ENCODE data around the gene PHOSPHO2. TPM values are rescaled to one million over a fixed set of nuclear protein-coding genes. Genes with fewer than 3 reads are reported as not detected.
A peak's percentile ranks its signal among the peaks of the same experiment; 100 is the strongest.

The PHOSPHO2 gene
- total RNA-seq, 3 donors from 2014 or later (not counting 1 experiment from before 2014, with no cell fraction given), result 3.6 to 9.5 (median 5.8) TPM

DNA sequence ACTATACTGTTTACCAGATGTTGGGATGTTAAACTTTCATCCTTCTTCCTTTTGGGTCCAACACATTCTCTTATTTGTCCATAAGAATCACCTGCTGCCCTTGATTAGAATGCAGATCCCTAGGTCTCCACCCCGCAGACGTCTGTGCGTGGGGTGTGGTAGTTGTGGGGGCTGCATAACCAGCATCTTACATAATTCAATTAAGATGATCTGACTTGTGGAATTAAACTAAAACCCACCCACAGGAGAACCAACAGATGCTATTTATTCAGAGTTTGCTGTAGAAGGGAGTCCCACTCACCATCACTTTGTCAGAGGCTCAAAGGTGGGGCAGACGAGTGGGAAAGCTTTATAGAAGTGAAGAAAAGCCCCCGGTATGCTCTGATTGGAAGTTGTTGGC lies 37.8 kb downstream of the PHOSPHO2 start:
- Histone ChIP-seq H3K4me3 (ENCODE audit: low read length) (no peak overlapping the region), H3K4me1 (ENCODE audit: control insufficient read depth, insufficient read depth, low read length) (peaks cover 17% of the 10 kb centered on the region), H3K27ac (ENCODE audit: low read length) (no peak overlapping the region), H3K27me3 (ENCODE audit: control insufficient read depth, insufficient read depth, low read length) (peaks cover 5% of the 10 kb centered on the region), H3K36me3 (ENCODE audit: control insufficient read depth, insufficient read depth, low read length) (no peaks in the 10 kb centered on the region), H3K9me3 (ENCODE audit: control insufficient read depth, insufficient read depth, low read length) (no peaks in the 10 kb centered on the region)
- WGBS (ENCODE audit: insufficient coverage), result 78% methylated on average over 2 of the region's 5 CpGs
- Mint-ChIP-seq H3K27ac (peak overlapping the region in 1 of 2 donors; percentile 41), H3K27me3 (ENCODE audit: low read depth in 2 of 2) (peaks cover 7 to 29% of the 10 kb centered on the region in 2 donors), H3K36me3 (no peaks in the 10 kb centered on the region), H3K9me3 (no peaks in the 10 kb centered on the region), H3K4me3 (peak overlapping the region; percentile 91), H3K4me1 (peaks cover 8 to 24% of the 10 kb centered on the region in 2 donors)
- DNase-seq, result no peak
- intact Hi-C loops (cut with micrococcal nuclease), result loop anchor here (5.0 kb wide), 1 partner anchor 40 kb away; the partner anchor contains the start of genes CFAP210 and PHOSPHO2
- no peak for ATAC-seq
- TF ChIP-seq, protein P1, sequence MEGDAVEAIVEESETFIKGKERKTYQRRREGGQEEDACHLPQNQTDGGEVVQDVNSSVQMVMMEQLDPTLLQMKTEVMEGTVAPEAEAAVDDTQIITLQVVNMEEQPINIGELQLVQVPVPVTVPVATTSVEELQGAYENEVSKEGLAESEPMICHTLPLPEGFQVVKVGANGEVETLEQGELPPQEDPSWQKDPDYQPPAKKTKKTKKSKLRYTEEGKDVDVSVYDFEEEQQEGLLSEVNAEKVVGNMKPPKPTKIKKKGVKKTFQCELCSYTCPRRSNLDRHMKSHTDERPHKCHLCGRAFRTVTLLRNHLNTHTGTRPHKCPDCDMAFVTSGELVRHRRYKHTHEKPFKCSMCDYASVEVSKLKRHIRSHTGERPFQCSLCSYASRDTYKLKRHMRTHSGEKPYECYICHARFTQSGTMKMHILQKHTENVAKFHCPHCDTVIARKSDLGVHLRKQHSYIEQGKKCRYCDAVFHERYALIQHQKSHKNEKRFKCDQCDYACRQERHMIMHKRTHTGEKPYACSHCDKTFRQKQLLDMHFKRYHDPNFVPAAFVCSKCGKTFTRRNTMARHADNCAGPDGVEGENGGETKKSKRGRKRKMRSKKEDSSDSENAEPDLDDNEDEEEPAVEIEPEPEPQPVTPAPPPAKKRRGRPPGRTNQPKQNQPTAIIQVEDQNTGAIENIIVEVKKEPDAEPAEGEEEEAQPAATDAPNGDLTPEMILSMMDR (IDR thresholded peaks at IDR 0.05), result no peak

DNA sequence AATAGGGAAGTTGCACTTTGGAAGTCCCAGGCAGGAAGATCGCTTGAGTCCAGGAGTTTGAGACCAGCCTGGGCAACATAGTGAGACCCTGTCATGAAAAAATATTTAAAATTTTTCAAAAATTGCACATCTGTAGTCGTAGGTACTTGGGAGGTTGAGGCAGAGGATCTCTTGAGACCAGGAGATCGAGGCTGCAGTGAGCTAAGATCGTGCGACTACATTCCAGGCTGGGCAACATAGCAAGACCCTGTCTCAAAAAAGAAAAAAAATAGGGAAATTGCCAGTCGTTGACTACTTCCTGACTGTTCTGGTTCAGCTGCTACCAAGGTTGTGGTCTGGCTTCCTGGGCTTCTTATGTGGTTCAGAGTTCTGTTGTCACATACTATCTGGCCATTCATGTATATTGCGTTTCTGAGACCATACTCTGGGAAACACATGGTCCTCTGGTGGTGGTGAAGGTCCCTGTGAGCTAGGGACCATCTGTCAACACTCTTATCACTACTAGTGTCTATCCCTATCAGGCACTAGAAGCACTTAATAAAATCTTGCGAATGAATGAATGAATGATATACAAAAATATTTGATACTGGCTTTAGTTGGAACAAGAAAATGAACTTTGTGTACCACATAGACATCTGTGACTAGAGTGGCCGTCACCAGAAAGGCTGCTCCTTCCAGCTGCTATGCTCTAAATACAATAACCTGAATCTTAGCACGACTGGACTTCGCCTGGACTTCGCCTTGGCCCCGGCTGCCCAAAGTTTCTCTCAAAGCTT lies 38.5 kb downstream of the PHOSPHO2 start:
- H3K36me3 Mint-ChIP-seq, result no peaks in the 10 kb centered on the region
- peak overlapping the region; percentile 12 for H3K4me3 ChIP-seq (ENCODE audit: low read length)
- no peak overlapping the region for H3K27ac ChIP-seq (ENCODE audit: low read length)
- H3K27me3 ChIP-seq (ENCODE audit: control insufficient read depth, insufficient read depth, low read length), result peaks cover 5% of the 10 kb centered on the region
- TF ChIP-seq, protein P1 (IDR thresholded peaks at IDR 0.05), result no peak
- ATAC-seq, result peak in 1 of 3 donors; percentile 15
- H3K27me3 Mint-ChIP-seq (ENCODE audit: low read depth in 2 of 2), result peaks cover 7 to 29% of the 10 kb centered on the region in 2 donors
- H3K9me3 ChIP-seq (ENCODE audit: control insufficient read depth, insufficient read depth, low read length), result no peaks in the 10 kb centered on the region
- 52% methylated on average over 13 of the region's 13 CpGs for WGBS (ENCODE audit: insufficient coverage)
- intact Hi-C loops (cut with micrococcal nuclease), result loop anchor here (5.0 kb wide), 1 partner anchor 40 kb away; the partner anchor contains the start of genes CFAP210 and PHOSPHO2
- H3K36me3 ChIP-seq (ENCODE audit: control insufficient read depth, insufficient read depth, low read length), result no peaks in the 10 kb centered on the region
- H3K4me1 Mint-ChIP-seq, result peaks cover 8 to 24% of the 10 kb centered on the region in 2 donors
- peaks cover 17% of the 10 kb centered on the region for H3K4me1 ChIP-seq (ENCODE audit: control insufficient read depth, insufficient read depth, low read length)
- peak in 1 of 2 donors; percentile 23 for DNase-seq
- H3K4me3 Mint-ChIP-seq, result peak overlapping the region; percentile 91
- H3K9me3 Mint-ChIP-seq, result no peaks in the 10 kb centered on the region
- H3K27ac Mint-ChIP-seq, result peak overlapping the region in 1 of 2 donors; percentile 88

DNA sequence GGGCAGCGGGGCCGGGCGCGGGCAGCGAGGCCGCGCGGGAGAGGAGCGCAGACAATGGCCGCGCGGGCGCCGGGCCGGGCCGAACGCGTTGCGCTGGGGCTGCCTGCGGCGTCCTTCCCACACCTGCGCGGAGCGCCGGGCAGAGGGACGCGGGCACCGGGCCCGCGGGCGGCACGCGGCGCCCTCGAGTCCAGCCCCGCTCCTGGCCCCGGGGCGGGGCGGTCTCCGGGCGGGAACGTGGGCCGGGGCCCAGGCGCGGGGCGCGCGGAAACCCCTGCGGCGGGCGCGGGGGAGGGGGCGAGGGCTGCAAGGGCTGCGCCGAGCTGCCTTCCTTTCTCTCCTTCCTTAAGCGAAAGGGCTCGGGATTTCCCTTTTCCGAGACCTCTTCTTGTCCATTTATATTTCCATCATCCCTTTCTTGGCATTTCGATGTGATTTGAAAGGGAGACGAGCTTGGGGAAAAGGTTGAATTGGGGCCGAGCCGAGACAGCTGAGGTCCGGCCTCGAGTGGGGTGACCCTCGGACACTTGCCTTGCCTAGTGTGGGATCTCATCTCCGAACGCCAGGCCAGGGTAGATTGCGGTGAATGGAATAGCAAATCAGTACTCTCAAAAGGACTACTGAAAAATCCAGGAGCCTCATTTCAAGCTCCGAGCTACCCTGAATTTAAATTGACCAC lies 40.0 kb downstream of the PHOSPHO2 start:
- intact Hi-C loops (cut with micrococcal nuclease), result loop anchor here (5.0 kb wide), 1 partner anchor 42 kb away; the partner anchor contains the start of genes CFAP210 and PHOSPHO2
- peak overlapping the region in 1 of 2 donors; percentile 88 for H3K27ac Mint-ChIP-seq
- H3K4me1 ChIP-seq (ENCODE audit: control insufficient read depth, insufficient read depth, low read length), result peaks cover 17% of the 10 kb centered on the region
- H3K27me3 ChIP-seq (ENCODE audit: control insufficient read depth, insufficient read depth, low read length), result peaks cover 5% of the 10 kb centered on the region
- peaks cover 8 to 24% of the 10 kb centered on the region in 2 donors for H3K4me1 Mint-ChIP-seq
- H3K27me3 Mint-ChIP-seq (ENCODE audit: low read depth in 2 of 2), result peaks cover 7 to 29% of the 10 kb centered on the region in 2 donors
- H3K36me3 Mint-ChIP-seq, result no peaks in the 10 kb centered on the region
- TF ChIP-seq, protein P1 (IDR thresholded peaks at IDR 0.05), result no peak
- DNase-seq, result peak; percentile 19 to 22
- no peak overlapping the region for H3K27ac ChIP-seq (ENCODE audit: low read length)
- no peaks in the 10 kb centered on the region for H3K9me3 Mint-ChIP-seq
- peak overlapping the region; percentile 37 for H3K4me3 ChIP-seq (ENCODE audit: low read length)
- H3K36me3 ChIP-seq (ENCODE audit: control insufficient read depth, insufficient read depth, low read length), result no peaks in the 10 kb centered on the region
- whole genome bisulfite sequencing (ENCODE audit: insufficient coverage), result 3% methylated on average over 65 of the region's 69 CpGs
- peak overlapping the region; percentile 85 for H3K4me3 Mint-ChIP-seq
- no peaks in the 10 kb centered on the region for H3K9me3 ChIP-seq (ENCODE audit: control insufficient read depth, insufficient read depth, low read length)
- ATAC-seq, result peak; percentile 41 to 54 (median 42)

All from natural killer cell (primary cell).